HEK293 (cell line): ENCODE data around the gene CDYL.

Source experiments
- KLF1 ChIP-seq: fragments of 450-650 bp; formaldehyde crosslinking; IDR thresholded peaks from 2 replicates; pipeline ENCODE4 v1.5.1; 2016; ENCODE audit warnings: missing biosample characterization, missing genetic modification characterization
- TCF7L2 ChIP-seq: IDR thresholded peaks from 2 replicates; pipeline ENCODE4 v1.6.1; 2011; ENCODE audit warnings: low read depth, mild to moderate bottlenecking, inconsistent platforms, low read length, moderate library complexity, borderline replicate concordance
- YY1 ChIP-seq: fragments of 450-650 bp; formaldehyde crosslinking; IDR thresholded peaks from 2 replicates; pipeline ENCODE4 v1.5.1; 2018; ENCODE audit warnings: missing biosample characterization, missing genetic modification characterization
- ZBTB17 ChIP-seq: fragments of 450-650 bp; formaldehyde crosslinking; IDR thresholded peaks from 2 replicates; pipeline ENCODE4 v1.5.1; 2016; ENCODE audit warnings: missing biosample characterization, missing genetic modification characterization
- ZBTB20 ChIP-seq: fragments of 450-650 bp; formaldehyde crosslinking; IDR thresholded peaks from 2 replicates; pipeline ENCODE4 v1.5.1; 2016; ENCODE audit warnings: missing biosample characterization, missing genetic modification characterization
- ZNF274 ChIP-seq, 2 experiments: fragments of 200-500 bp in 1 of 2; fragments of 450-650 bp in 1 of 2; sonication (Bioruptor generic) in 1 of 2; formaldehyde crosslinking in 1 of 2; IDR thresholded peaks; 2 replicates each; pipeline versions ENCODE4 v1.5.1 to v1.6.1; 2014 to 2016; ENCODE audit warnings: borderline replicate concordance in 1 of 2, inconsistent platforms in 1 of 2, low read length in 1 of 2, missing biosample characterization in 1 of 2, missing genetic modification characterization in 1 of 2
- ZNF423 ChIP-seq: fragments of 450-650 bp; formaldehyde crosslinking; IDR thresholded peaks from 2 replicates; pipeline ENCODE4 v1.5.1; 2016; ENCODE audit warnings: missing biosample characterization, missing genetic modification characterization
- ZNF626 ChIP-seq: fragments of 450-650 bp; sonication (Bioruptor Pico); formaldehyde crosslinking; IDR thresholded peaks from 2 replicates; pipeline ENCODE4 v1.5.1; 2018; ENCODE audit warnings: missing biosample characterization, missing genetic modification characterization, inconsistent platforms
- ZNF629 ChIP-seq: fragments of 450-650 bp; formaldehyde crosslinking; IDR thresholded peaks from 2 replicates; pipeline ENCODE4 v1.5.1; 2017; ENCODE audit warnings: missing biosample characterization, missing genetic modification characterization
- ZNF785 ChIP-seq: fragments of 450-650 bp; formaldehyde crosslinking; IDR thresholded peaks from 2 replicates; pipeline ENCODE4 v1.5.1; 2016; ENCODE audit warnings: missing biosample characterization, missing genetic modification characterization
- TF ChIP-seq, protein P1 (sequence below): fragments of 450-650 bp; formaldehyde crosslinking; IDR thresholded peaks from 2 replicates; pipeline ENCODE4 v1.5.1; 2016; ENCODE audit warnings: missing biosample characterization, missing genetic modification characterization
- TF ChIP-seq, protein P2 (sequence below): fragments of 450-650 bp; formaldehyde crosslinking; IDR thresholded peaks from 2 replicates; pipeline ENCODE4 v1.5.1; 2016; ENCODE audit warnings: missing biosample characterization, missing genetic modification characterization
- TF ChIP-seq, protein P3 (sequence below): fragments of 450-650 bp; formaldehyde crosslinking; IDR thresholded peaks from 2 replicates; pipeline ENCODE4 v1.5.1; 2016; ENCODE audit warnings: missing biosample characterization, missing genetic modification characterization

DNA sequence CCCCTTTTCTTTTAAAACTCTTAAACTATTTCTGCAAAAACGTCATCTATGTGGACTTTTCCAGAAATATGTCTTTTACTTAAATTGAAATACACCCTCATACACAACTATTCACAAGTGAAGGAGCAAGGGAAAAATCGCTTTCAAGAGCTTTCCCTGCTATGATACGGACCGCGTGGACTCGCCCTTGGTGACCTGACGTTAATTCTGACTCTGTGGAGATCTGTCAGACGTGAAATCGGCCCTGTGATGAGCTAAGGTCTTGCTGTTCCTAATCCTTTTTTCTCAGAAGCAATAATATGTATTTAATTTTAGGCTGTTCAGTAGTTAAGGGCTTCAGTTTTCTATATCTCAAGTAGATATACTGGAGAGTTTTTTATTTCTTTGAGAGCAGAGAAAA is 114.0 kb downstream of the CDYL start:
- TF ChIP-seq ZNF629 (tag by site-specific recombination) (no peak), TCF7L2 (no peak), ZNF423 (tag by site-specific recombination) (no peak), YY1 (tag by site-specific recombination) (no peak), ZNF274 (IDR thresholded peaks at IDR 0.05; ENCODE audit: low read length) (no peak), ZNF274 (tag by site-specific recombination; IDR thresholded peaks at IDR 0.05; ENCODE audit: borderline replicate concordance) (no peak), KLF1 (tag by site-specific recombination) (no peak), ZBTB20 (tag by site-specific recombination) (no peak), ZBTB17 (tag by site-specific recombination) (no peak), ZNF785 (no peak), ZNF626 (tag by site-specific recombination) (no peak)
- TF ChIP-seq, protein P1, sequence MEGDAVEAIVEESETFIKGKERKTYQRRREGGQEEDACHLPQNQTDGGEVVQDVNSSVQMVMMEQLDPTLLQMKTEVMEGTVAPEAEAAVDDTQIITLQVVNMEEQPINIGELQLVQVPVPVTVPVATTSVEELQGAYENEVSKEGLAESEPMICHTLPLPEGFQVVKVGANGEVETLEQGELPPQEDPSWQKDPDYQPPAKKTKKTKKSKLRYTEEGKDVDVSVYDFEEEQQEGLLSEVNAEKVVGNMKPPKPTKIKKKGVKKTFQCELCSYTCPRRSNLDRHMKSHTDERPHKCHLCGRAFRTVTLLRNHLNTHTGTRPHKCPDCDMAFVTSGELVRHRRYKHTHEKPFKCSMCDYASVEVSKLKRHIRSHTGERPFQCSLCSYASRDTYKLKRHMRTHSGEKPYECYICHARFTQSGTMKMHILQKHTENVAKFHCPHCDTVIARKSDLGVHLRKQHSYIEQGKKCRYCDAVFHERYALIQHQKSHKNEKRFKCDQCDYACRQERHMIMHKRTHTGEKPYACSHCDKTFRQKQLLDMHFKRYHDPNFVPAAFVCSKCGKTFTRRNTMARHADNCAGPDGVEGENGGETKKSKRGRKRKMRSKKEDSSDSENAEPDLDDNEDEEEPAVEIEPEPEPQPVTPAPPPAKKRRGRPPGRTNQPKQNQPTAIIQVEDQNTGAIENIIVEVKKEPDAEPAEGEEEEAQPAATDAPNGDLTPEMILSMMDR: no peak
- TF ChIP-seq, protein P2, sequence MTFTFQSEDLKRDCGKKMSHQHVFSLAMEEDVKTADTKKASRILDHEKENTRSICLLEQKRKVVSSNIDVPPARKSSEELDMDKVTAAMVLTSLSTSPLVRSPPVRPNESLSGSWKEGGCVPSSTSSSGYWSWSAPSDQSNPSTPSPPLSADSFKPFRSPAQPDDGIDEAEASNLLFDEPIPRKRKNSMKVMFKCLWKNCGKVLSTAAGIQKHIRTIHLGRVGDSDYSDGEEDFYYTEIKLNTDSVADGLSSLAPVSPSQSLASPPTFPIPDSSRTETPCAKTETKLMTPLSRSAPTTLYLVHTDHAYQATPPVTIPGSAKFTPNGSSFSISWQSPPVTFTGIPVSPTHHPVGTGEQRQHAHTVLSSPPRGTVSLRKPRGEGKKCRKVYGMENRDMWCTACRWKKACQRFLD (tag by site-specific recombination): no peak
- TF ChIP-seq, protein P3, sequence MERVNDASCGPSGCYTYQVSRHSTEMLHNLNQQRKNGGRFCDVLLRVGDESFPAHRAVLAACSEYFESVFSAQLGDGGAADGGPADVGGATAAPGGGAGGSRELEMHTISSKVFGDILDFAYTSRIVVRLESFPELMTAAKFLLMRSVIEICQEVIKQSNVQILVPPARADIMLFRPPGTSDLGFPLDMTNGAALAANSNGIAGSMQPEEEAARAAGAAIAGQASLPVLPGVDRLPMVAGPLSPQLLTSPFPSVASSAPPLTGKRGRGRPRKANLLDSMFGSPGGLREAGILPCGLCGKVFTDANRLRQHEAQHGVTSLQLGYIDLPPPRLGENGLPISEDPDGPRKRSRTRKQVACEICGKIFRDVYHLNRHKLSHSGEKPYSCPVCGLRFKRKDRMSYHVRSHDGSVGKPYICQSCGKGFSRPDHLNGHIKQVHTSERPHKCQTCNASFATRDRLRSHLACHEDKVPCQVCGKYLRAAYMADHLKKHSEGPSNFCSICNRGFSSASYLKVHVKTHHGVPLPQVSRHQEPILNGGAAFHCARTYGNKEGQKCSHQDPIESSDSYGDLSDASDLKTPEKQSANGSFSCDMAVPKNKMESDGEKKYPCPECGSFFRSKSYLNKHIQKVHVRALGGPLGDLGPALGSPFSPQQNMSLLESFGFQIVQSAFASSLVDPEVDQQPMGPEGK (tag by site-specific recombination): no peak
